ENCODE data around the gene RASA4.
"Not testable (repeated sequence)": the region's sequence is repeated elsewhere in the genome, so short reads cannot be mapped to it uniquely, and the experiment has no call there.

RASA4 gene

DNA sequence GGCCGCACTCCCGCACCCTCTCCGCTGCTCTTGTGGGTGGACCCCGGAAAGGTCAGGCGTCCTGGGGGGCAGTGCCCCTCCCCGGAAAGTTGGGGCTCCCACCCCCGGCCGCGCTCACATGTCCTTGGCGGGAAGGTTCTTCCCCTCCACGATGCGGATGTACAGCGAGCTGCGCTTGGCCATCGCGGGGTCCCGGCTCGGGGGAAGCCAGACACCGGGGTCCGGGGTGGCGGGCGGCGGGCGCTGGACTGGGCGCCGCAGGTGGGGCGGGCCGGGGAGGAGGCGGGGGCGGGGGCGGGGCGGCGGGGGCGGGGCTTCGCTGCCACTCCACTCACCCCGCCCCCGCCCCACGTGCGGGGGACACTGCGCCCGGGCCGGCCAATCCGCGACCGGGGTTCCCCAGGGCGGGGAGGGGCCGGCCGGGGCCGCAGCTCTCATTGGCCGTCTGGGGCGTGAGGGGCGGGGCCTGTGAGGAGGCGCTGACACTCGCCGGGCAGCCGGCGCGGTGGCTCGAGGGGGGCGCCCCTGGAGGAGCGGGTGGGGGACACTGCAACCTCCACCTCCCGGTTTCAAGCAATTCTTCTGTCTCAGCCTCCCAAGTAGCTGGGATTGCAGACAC is at the start of gene RASA4:
Gene RASA4, minus strand, starts transcription at position 250 of the 619 bp plus-strand sequence. Its CDS starts 67 bp downstream, at position 183.
- not testable (repeated sequence) for DNase-seq

DNA sequence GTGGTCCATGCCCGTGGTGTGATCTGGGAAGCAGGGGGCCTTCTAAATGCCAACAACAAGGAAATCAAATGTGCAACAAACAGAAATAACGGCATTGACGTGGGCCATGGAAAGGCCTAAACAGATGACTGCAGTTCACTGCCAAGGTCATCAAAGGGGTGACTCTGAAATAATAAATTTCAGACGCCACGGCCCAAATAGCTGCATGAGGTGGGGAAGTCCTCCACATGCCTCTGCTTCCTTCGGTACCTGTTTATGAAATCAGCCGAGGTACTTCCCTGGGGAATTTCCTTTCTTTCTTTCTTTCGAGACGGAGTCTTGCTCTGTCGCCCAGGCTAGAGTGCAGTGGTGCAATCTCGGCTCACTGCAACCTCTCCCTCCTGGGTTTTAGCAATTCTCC is 48.2 kb upstream of the RASA4 start:
- not testable (repeated sequence) for DNase-seq

DNA sequence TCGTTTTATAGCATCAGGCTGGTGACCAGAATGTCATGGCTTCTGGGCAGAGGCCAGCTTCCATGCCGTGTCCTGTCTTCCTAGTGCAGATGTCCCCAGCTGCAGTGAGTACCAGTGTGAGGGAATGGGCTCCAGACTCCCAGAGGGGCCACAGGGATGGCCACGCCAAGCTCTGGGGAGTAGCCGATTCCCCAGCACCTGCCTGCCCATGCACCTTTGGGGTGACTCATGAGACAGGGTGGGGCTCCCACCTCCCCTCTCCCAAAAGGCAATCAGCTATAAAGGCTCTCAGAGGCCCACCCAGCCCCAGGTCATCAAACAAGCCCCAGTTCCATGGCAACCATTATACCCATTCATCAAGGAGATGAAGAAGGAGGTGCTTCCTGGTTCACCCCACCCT is 33.4 kb upstream of the RASA4 start, which contains the start of gene SPDYE2B:
Gene SPDYE2B, plus strand, starts transcription at position 396 of the 400 bp plus-strand sequence. CDS start 2,030 bp downstream, outside the sequence.
- DNase-seq: not testable (repeated sequence)

DNA sequence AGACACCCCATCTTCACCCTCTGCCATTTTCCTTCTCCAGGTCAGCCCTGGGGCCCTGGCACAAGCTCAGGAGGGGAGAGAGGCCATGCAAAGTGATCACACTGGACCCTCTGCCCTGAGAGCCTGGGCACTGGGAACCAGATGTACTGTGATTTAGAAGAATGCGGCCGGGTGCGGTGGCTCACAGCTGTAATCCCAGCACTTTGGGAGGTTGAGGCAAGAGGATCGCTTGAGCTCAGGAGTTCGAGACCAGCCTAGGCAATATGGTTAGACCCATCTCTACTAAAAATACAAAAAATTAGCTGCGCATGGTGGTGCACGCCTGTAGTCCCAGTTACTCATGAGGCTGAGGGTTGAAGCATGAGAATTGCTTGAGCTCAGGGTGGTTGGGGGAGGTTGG is 31.3 kb upstream of the RASA4 start:
- DNase-seq: not testable (repeated sequence)

DNA sequence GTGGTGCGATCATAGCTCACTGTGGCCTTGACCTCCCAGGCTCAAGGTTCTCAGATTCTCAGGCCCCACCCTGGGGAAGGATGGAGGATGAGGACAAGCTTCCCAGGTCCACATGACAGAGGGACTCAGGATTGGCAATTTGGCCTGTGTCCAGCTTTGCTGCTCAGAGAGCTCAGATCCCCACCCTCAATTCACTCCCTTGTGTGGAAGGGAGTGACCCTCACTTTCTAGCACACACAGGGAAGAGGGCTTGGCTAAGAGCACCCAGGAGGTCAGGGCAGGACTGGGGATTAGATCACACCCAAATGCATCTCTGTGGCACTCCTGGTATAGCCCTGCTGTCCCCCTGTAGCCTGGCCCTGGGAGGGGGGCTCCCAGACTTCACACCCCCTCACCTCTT is 26.8 kb upstream of the RASA4 start:
- not testable (repeated sequence) for DNase-seq

DNA sequence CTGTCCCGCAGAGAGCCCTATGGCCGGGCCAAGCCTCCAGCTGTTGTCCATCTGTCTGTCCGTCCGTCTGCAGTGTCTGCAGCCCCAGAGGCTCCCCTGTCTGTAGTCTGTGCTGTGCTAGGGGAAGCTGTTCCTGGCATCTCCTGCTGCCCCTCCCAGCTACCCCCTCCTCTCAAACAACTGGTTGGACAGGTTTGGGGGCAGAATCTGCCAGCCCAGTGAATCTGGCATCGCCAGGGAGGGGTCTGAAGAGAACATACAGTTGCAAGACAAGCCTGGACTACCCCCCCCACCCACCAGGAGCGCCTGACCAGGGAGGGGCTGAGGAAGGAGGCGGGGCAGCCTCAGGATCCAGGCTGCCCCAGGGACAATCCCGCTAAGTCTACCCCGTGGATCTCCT is 26.1 kb upstream of the RASA4 start, which contains the start of gene UPK3BL1:
Gene UPK3BL1, minus strand, starts transcription at position 101 of the 400 bp plus-strand sequence. Its CDS starts 50 bp downstream, at position 51.
- not testable (repeated sequence) for DNase-seq

DNA sequence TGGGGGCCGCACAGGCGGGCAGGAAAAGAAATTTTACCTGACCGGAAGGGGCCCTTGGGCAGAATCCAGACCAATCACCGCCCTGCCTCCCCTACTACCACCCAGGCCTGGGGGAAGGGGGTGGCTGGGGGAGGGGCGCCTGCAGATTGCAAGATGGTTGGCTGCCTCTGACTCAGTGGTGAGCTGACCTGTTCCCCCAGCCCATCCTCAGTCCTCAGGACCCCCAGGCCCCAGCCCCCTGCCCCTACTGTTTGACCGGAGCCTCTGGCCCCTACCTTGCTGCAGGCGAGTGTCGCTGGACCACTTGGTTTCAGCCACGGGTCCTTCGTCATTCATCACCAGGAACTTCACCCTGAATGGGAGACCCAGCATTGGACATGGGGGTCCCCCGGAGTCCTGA is 22.3 kb upstream of the RASA4 start:
- not testable (repeated sequence) for DNase-seq

DNA sequence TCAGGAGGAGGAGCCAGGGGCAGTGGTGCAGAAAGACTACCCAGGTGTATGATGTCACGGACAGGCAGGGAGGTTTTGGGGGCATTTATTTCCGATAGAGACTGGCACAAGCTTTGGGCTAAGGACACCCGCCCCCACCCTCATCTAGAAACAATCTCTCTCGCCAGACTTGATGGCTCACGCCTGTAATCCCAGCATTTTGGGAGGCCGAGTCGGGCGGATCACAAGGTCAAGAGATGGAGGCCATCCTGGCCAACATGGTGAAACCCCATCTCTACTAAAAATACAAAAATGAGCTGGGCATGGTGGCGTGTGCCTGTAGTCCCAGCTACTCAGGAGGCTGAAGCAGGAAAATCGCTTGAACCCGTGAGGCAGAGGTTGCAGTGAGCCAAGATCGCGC is 20.4 kb upstream of the RASA4 start:
- DNase-seq: not testable (repeated sequence)

DNA sequence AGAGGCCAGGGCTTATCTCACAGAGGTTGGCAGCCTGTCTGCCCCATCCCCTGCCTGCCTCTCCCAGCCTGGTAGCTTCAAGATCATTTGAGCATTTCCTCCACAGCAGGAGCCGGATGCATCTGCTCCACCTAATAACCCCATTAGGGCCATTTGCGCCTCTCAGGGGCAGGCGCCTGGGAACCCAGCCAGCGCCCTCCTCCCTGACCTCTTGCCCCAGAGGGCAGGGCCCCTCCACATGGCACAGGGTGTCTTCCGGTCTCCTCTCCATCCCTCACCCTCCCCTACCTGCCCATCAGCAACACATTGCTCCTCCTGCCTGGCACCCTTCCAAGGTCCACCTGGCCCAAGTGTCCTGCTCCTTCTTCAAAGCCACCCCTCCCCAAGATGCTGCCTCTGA is 18.8 kb upstream of the RASA4 start:
- DNase-seq: not testable (repeated sequence)

DNA sequence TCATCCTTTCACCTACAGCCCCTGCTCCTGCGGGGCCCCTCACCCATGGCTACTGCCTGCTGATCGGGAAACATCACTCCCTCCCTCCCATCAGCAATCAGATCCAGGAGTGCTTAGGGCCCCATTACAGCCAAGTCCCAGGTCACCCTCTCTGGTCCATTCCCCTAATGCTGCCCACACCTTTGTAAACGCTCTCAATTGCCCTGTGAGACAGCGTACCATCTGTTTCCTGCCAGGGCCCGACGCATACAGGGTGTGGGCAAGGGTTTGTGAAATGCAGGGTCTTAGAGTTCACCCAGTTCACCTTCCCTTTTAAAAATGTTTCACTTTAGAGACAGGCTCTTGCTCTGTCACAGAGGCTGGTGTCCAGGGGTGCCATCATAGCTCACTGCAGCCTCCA is 17.7 kb upstream of the RASA4 start:
- DNase-seq: not testable (repeated sequence)

DNA sequence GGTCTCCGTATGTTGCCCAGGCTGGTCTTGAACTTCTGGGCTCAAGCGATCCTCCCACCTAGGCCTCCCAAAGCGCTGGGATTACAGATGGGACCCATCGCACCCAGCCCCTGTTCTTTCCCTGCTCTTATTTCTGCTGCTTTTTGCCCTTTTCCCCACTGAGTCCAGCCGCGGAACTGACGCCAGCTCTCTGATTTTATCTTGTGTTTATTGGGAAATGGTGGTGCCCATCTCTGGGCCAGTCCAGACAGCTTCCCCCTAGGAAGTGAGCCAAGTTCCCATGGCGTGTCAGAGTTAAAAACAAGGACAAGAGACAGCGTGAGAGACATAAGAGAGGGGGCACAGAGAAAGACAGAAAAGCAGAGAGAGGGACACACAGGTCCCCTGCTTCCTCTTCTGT is 14.1 kb upstream of the RASA4 start:
- not testable (repeated sequence) for DNase-seq

DNA sequence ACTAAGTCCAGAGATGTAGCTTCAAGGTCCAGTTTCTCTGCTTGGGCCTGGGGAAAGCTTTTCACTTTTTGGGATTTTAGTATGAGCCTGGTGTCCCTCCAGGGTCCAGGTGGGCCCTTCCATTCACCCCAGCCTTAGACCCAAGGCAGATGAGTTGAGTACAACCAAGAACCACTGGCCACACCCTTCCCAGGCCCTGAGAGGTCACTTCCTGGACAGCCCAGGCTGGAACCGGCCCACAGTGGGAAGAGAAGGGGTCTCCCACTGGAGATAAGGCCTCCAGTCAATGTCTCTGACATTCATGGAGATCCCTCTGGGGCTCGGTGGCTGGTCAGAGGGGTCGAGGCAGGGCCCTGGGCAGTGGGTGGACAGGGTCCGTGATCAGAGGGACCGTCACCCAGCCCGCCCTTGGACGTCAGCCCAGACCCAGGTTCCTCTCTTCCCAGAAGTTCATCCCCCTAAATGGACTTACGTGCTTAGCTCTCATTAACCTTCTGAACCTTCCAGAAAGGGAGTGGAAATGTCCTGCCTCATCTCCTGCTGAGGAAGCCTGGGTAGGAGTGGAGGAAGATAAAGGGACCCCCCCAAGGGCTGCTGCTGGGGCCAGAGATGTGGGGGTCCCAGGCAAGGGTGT is 10.8 kb upstream of the RASA4 start:
- not testable (repeated sequence) for DNase-seq

DNA sequence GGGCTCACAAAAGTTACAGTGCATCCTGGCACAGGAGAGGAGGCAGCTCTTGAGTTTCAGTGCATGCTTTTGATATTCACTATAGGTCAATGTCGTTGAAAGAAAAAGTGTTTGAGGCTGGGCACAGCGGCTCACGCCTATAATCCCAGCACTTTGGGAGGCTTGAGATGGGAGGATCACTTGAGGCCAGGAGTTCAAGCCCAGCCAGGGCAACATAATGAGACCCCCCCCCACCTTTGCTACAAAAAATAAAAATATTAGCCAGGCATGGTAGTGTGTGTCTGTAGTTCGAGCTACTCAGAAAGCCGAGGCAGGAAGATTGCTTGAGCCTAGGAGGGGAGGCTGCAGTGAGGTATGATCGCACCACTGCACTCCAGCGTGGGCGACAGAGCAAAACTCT is 1.6 kb upstream of the RASA4 start:
- not testable (repeated sequence) for DNase-seq

DNA sequence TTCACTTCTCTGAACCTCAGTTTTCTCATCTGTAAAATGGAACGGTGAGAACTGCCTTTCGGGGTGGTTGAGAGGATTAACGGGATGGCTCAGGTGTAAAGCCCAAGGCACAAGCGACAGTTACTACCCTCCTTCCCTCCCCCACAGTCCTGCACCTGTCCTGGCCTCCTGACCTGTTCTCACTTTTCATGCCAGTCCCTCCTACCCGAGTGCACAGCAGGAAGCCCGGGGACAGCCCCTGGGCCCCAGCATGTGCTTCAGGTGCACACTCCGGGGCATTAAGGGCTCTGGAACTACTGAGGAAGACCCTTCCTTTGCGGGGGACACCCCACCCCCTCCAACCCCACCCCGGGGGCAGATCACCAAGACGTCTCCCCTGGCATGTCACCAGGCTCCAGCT is 626 bp downstream of the RASA4 start:
- DNase-seq: not testable (repeated sequence)

DNA sequence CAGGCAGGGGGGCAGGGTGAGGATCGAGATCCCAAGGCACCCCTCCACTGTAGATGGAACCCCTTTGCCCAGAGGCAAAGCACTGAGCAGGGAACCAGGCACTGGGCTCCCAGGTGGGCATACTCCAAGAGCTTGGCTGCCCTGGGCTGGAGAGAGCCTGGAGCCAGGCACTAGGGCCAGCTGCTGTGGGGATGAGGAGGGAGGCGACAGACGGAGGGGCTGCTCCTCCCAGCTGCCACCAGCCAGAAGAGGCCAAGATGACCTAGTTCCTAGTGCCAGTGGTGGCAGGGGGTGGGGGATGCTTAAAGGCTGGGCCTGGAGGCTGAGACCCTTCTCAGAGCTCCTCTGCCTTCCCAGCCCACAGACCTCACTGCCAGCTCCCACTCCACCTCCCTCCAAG is 1.7 kb downstream of the RASA4 start:
- not testable (repeated sequence) for DNase-seq

DNA sequence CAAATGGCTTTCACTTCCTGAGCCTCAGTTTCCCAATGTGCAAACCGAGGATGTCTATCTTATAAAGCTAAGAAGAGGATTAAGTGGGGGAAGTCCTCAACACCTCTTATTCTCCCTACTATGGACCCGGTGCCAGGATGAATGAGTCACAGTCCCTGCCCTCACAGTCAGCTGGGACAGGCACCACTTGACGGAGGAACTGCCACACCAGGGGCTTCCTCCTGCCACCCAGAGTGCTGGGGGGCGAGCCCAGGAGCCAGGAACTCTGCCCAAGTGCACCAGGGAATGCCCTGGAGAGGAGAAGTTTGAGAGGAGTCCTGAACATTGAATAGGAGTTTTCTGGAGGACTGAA is 2.2 kb downstream of the RASA4 start:
- DNase-seq: not testable (repeated sequence)

DNA sequence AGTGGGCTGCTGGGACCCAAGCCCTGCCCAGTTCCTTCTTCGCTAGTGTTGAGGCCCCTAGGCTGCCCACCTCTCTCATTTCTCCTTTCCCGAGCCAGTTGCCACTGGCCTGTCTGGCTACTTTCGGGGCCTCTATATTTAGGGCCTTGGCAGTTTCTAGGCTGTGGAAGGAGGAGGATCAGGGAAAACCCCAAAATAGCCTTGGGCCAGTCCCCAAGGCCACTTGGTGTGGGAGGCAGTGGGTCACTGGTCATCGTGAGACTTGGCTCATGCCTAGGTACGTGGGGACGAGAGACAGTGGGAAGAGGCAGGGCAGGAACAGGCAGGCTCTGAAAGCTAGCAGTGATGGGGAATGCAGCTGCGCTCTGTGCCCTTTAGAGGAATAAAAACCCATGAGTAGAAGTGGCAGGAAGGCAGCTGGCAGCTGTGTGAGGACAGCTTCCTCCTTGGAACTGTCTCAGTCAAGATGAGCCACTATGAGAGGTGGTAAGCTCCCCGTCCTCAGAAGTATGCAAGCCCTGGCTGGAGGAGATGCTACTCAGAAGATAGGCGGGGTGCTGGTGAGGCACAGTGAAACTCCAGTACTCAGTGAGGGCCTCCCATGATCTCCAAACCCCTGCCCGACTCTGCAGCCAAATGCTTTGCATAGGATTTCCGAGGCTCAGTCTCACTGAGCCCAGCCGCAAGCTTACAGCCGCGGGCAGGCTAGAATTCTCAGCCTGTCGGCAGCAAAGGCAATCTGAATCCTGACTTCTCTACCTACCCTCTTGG is 2.8 kb downstream of the RASA4 start:
- DNase-seq: not testable (repeated sequence)

DNA sequence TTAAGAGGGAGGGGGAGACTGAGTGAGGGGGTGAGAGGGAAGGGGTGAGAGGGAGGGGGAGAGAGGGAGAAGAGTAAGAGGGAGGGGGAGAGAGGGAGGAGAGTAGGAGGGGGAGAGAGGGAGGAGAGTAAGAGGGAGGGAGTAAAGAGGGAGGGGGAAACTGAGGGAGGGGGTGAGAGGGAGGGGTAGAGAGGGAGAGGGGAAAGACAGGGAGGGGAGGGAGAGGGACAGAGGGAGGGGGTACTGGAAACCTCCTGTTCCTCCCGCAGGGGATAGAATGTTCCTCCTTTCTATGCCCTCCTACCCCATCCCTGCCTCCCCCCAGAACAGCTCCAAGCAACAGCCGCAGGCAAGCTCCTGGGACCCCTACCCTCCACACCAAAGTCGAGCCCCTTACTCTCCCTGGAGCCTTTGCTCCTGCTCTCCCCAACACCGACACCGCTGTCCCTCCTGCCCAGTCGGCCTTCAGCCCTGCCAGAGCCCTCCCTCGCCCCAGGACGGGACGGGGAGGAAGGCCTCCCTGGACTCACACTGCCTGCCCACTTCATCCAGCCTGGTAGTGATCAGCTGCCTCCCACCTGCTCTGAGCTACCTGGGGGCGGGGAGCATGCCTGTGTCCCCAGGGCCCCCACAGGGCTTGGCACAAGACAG is 4.8 kb downstream of the RASA4 start:
- not testable (repeated sequence) for DNase-seq

DNA sequence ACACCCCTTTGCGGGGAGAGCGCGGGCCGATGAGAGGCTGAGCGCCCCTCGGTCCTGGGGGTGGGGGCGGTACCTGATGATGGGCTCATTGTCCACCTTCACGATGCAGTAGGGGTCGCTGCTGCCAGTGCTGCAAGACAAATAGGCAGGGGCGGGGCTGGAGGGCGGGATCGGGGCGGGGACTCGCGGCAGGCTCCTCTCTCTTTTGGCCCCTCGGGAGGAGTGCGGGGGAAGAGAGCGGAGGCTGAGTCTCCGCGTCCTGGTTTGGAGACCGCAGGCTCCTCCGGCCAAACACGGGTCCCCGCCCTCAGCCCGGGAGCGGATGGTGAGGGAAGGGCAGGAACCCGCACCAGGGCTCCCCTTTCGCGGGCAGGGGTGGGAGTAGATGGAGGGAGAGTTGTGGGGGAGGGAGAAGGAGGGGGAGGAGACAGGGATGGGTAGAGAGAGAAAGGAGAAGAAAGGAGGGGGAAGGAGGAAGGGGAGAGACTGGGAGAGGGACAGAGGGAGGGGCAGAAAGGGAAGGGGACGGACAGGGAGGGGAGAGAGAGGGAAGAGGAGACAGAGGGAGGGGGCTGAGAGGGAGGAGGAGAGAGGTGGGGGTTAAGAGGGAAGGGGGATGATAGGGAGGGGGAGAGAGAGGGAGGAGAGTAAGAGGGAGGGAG is 5.4 kb downstream of the RASA4 start:
- not testable (repeated sequence) for DNase-seq

DNA sequence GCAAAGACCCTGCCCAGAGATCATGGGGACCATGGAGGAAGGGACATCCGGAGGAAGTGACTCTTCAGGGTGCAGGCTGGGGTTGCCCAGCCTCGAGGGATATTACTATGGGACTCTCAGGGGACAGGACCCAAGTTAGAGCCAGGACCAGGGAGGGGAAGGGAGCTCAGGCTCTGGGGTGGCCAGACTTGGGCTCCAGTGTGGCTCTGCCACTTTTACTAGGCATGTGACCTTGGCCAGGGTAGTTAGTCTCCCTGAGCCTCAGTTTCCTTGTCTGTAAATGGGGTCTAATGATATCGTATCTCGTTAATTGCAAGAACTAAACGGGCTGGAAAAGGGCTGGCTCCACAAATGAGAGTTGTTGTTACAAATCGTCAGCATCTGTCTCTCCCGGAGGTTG is 6.1 kb downstream of the RASA4 start:
- DNase-seq: not testable (repeated sequence)

DNA sequence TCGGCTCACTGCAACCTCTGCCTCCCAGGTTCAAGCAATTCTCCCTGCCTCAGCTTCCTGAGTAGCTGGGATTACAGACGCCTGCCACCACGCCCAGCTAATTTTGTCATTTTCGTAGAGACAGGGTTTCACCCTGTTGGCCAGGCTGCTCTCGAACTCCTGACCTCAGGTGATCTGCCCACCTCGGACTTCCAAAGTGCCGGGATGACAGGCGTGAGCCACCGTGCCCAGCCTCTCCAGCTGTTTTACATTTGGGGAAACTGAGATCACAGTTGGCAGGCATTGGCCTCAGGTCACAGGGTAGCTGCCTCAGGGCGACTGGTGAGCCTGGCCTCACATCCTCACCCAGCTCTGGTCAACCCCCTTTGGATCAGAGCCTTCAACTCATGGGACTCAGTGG is 6.8 kb downstream of the RASA4 start:
- not testable (repeated sequence) for DNase-seq

DNA sequence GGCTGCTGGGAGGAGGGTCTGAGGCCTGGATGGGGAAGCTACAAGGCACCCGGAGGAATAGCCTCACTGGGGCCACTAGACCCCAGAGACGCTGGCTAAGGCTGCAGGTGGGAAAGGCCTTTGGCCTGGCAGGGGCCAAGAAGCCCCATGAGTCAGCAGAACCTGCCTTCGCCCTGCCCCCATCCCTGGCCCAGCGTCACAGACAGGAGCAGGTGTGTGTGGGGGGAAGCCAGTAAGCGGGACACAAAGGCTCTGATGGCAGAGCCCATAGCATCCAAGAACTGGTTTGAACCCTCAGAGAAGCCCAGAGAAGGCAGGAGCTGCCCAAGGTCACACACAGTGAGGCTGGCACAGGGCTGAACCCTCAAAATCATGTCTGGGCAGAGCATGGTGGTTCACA is 9.7 kb downstream of the RASA4 start:
- DNase-seq: not testable (repeated sequence)
